ENCODE results near the gene RABGAP1L.
"Not testable (repeated sequence)": the region's sequence is repeated elsewhere in the genome, so short reads cannot be mapped to it uniquely, and the experiment has no call there.

Gene RABGAP1L

GRCh38 chr1:174837386-174837785 is 678.1 kb downstream of the RABGAP1L start:
- DNase-seq: no peak

DNA sequence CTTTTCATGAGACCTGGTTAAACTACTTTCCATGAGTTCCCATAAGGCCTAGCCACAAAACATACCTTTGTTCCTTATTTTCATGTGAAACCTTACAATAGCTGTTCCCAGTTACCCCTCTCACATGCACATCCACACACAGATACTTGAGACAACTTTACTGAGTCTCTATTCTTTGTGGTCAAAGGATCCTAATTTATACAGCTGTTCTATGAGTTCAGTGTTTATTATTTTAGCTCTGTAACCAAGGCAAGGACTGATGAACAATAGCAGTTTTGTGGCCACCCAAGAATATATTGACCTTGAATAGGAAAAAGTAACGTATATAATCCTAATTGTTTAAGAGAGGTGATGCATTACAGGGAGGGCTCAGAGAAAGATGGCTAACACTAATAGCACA is 679.9 kb downstream of the RABGAP1L start:
- DNase-seq: no peak

DNA sequence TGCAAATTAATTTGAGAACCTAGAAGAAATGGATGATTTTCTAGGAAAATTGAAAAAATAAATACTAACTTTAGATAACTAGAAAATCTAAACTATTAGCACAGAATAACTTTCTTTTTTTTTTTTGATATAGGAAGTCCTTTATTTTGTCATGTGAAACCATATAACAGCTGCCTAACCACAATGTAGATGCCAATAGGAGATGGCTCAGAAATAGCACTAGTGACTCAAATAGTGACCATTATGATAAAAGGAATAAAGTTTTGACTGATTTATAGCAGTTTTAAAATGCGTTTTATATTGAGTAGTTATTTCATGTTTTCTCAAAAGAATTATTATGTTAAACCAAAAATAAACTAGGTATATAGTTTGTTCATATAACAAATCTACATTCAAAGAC is 682.4 kb downstream of the RABGAP1L start:
- DNase-seq: no peak

- not testable (repeated sequence) for DNase-seq
These were observed 689.6 kb downstream of the RABGAP1L start for GRCh38 chr1:174848593-174849560.

- no peak for DNase-seq
These were observed 691.4 kb downstream of the RABGAP1L start for GRCh38 chr1:174850726-174851125.

DNA sequence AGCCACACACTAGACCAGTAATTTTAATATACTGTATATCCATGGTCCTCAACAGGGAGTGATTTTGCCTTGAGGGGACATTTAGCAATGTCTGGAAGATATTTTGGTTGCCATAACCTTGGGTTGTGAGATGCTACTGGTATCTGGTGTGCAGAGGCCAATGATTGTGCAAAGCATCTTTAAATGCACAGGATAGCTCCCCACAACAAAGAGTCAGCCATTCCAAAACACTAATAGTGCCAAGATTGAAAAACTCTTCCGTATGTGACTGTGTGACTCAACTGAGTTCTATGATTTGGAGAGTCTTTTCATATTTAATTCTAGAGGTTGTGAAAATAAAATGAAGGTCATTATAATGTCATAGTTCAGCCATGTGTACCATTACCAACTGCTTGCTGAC is 699.0 kb downstream of the RABGAP1L start:
- DNase-seq: no peak

GRCh38 chr1:174870319-174870718 is 711.0 kb downstream of the RABGAP1L start:
- no peak for DNase-seq

GRCh38 chr1:174871886-174872285 is 712.6 kb downstream of the RABGAP1L start:
- DNase-seq: no peak

DNA sequence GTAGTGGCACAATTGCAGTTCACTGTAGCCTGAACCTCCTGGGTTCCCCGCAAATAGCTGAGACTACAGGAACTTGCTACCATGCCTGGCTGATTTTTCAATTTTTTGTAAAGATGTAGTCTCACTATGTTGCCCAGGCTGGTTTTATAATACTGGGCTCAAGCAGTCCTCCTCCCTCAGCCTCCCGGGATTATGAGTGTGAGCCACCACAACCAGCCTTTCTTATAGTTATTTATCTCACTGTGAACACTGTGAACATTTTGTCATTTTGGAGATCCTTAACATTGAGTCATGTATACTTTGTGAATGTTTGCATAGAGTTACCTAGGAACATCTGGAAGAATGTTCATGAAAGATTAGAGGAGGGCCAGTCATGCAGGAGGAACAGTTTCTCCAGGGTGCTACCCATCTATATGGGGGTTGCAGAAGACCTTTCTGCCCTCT is 713.3 kb downstream of the RABGAP1L start:
- no peak for DNase-seq

- no peak for DNase-seq
These were observed 715.2 kb downstream of the RABGAP1L start for GRCh38 chr1:174874331-174875053.

DNA sequence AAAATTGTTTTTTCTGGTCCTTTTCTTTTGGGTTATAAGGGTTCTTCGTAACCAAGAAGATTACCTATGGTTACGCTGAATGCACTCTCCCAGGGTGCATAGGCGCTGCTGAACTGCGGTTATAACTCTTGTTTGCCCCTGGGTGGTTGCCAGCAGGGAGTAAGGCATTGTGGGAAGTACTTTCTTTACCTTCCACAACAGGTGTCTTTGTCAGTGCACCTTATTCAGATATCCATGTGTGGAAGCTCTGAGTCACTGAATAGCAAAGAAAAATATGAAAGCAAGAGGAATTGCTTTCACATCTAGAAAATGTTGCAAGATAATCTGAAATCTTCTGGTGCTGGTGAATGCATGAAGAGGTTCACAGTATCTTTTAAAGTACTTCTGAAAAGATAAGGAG is 716.0 kb downstream of the RABGAP1L start:
- no peak for DNase-seq

DNA sequence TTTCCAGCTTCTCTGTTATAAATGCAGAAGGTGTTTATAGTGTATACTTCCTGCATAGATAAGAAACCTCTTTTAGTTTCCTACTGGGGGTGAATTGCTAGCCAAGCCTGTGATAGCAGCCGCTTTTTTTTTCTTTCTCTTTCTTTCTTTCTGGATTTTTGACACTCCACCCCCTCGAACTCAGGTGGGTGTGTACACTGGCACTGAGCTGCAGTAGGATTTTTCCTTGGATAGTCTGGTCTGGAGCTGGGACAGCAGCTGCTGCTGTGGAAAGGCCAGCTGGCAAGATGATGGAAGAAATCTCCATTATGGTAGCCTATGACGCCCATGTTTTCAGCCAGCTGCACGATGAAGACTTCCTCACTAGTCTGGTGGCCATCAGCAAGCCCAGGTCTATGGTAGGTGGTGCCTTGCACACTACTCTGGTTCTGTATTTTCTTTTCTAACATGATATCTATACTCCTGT is 717.9 kb downstream of the RABGAP1L start:
- no peak for DNase-seq

DNA sequence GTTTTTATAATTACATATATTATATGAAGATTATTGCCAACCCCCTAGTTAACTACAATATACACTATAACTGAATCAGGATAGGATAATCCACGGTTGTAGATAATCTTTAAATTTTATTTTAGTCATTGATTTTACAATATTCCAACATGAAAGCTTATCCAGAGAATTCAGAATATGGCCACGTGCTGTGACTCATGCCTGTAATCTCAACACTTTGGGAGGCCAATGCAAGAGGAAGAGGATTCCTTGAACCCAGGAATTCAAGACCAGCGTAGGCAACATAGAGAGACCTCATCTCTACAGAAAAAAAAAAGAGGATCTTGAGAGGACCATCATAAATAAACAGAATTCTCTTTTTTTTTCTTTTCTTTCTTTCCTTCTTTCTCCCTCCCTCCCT is 720.9 kb downstream of the RABGAP1L start:
- no peak for DNase-seq

DNA sequence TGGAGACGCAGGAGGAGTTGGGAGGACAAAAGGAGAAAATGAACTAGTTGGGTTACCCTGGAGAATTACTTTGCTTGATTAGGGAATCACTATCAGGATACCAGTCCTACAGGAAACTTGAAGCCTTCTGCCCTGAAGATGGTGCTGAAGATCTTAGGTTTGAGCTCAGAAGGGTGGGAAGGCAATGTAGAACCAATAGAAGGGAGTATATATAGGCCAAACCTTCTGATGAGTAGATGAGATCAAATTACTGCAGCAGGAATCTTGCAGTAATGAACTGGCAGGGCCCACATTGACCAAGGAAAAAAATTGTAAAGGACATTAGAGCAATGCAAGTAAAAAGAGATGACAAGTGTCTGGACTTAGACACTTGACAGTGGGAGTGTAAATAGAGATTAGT is 724.1 kb downstream of the RABGAP1L start:
- no peak for DNase-seq

GRCh38 chr1:174884038-174884437 is 724.7 kb downstream of the RABGAP1L start:
- DNase-seq: no peak

DNA sequence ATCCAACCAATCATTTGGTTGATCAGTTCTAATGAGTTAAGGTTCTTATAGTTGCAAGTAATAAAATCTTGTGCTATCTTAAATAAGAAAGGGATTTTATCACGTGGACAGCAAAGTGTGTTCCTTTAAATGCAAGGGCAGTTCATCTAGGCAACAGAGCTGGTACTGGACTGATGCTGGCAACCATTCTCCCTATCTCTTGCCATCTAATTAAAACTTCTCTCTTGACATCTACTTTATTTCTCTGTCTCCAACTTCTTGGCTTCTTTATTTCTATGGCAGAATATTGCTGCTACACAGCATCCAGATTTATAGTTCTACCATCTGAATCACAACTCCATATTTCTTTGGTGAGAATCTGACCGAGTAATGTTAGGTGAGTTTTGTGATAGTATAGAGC is 725.2 kb downstream of the RABGAP1L start:
- DNase-seq: no peak

- DNase-seq: no peak
These were observed 730.7 kb downstream of the RABGAP1L start for GRCh38 chr1:174890024-174890423.

- DNase-seq: no peak
These were observed 732.7 kb downstream of the RABGAP1L start for GRCh38 chr1:174892016-174892415.

- DNase-seq: no peak
These were observed 734.9 kb downstream of the RABGAP1L start for GRCh38 chr1:174894117-174894762.

DNA sequence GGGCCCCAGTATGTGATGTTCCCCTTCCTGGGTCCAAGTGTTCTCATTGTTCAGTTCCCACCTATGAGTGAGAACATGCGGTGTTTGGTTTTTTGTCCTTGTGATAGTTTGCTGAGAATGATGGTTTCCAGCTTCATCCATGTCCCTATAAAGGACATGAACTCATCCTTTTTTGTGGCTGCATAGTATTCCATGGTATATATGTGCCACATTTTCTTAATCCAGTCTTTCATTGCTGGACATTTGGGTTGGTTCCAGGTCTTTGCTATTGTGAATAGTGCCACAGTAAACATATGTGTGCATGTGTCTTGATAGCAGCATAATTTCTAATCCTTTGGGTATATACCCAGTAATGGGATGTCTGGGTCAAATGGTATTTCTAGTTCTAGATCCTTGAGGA is 736.3 kb downstream of the RABGAP1L start:
- DNase-seq: not testable (repeated sequence)

DNA sequence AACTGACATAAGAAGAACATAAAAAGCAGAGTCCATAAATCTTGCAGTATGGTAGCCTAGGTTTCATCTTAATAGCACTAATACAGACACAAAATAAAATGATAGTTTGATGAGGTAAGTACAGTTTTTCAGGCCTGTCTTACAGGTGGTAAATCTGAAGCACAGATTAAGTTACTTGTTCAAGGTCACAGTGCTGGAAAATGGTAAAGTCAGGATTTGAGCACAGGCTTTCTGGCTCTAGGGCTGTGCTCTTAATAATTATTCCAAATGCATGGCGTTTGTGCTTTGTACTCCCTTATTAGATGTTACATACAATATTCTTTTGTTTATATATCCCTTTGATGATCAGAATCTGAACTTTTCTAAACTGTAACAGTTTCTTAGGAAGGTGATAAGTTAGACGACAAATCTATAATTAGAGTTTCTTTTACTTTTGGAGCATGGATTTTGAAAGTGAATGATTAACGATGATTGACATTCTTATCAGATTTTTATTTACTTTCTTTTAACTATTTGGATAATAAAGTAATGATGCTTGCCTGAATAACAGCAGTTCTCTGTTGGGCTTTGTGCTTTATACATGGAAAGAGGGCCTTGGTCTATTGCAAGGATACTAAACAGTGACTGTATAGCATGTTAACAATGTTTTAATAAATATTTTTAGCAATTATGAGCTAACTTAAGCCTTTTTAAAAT is 738.9 kb downstream of the RABGAP1L start:
- DNase-seq: no peak

- no peak for DNase-seq
These were observed 741.0 kb downstream of the RABGAP1L start for GRCh38 chr1:174900317-174900716.
